Measurements from ENCODE around the gene REXO2. TPM values are rescaled to one million over a fixed set of nuclear protein-coding genes. Genes with fewer than 3 reads are reported as not detected.

REXO2 gene
- total and polyA plus RNA-seq, 8 donors = 67.8 to 245 (median 122) TPM

DNA sequence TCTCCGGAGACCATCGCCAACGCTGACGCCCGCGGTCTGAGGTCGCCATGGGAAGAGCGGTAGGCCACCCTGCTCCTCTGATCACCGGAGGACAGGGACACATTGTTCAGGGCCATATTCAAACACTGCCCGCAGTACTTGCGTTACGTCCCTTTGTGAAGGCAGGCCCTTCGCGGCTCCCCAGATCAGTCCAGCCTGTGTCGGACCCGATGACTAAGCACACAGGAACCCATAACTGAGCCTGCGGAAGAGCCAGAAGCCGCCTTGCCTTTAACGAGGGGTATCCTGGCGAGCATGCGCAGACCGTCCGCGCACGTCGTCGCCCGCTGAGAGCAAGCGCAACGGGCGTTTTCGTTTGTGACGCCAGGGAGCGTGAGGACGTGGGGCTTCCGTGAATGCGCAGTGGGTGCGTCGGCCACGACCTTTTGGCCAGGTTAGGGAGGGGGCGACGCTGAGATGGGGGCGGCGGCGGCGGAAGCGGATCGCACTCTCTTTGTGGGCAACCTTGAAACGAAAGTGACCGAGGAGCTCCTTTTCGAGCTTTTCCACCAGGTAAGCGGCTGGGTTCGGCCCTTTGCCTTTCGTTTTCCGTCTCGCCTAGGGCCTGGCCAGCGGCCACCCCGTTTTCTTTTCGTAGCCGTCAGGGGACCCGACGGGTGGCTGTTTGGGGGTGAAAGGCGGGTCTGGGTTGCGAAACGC is 38.9 kb upstream of the REXO2 start, which contains the start of the genes C11orf71 and RBM7:
Gene C11orf71, minus strand, starts transcription at position 296 of the 699 bp plus-strand sequence. Its CDS starts 180 bp downstream, at position 116.
Gene RBM7, plus strand, starts transcription at position 451 of the 699 bp plus-strand sequence. Its CDS starts 6 bp downstream, at position 457.
- Histone ChIP-seq H3K27me3 (no peaks in the 10 kb centered on the region), H3K9me3 (no peaks in the 10 kb centered on the region), H3K4me3 (peak within 1 kb of the TSS; percentile 56 to 82 (median 68)), H3K4me1 (peaks cover 15 to 66% (median 39%) of the 10 kb centered on the region in 4 donors), H3K36me3 (peaks cover 0 to 8% (median 6%) of the 10 kb centered on the region in 4 donors), H3K27ac (peak within 1 kb of the TSS; percentile 89 to 99 (median 99))
- TF ChIP-seq EP300 (IDR thresholded peaks at IDR 0.05) = no peak
- TF ChIP-seq POLR2A (IDR thresholded peaks at IDR 0.05) = peak in 2 of 4 donors; percentile 93 to 96
- peak; percentile 99 to 100 (median 99) for TF ChIP-seq POLR2AphosphoS5 (IDR thresholded peaks at IDR 0.05)
- TF ChIP-seq, protein P1, sequence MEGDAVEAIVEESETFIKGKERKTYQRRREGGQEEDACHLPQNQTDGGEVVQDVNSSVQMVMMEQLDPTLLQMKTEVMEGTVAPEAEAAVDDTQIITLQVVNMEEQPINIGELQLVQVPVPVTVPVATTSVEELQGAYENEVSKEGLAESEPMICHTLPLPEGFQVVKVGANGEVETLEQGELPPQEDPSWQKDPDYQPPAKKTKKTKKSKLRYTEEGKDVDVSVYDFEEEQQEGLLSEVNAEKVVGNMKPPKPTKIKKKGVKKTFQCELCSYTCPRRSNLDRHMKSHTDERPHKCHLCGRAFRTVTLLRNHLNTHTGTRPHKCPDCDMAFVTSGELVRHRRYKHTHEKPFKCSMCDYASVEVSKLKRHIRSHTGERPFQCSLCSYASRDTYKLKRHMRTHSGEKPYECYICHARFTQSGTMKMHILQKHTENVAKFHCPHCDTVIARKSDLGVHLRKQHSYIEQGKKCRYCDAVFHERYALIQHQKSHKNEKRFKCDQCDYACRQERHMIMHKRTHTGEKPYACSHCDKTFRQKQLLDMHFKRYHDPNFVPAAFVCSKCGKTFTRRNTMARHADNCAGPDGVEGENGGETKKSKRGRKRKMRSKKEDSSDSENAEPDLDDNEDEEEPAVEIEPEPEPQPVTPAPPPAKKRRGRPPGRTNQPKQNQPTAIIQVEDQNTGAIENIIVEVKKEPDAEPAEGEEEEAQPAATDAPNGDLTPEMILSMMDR (IDR thresholded peaks at IDR 0.05) = no peak
- peak; percentile 98 to 99 for DNase-seq
- 0 to 1% (median 0%) methylated on average over 48 to 65 of the region's 65 CpGs for WGBS, 5 donors
- intact Hi-C loops (cut with DNase I; ENCODE audit: low total_unique reads) = no loop called here

DNA sequence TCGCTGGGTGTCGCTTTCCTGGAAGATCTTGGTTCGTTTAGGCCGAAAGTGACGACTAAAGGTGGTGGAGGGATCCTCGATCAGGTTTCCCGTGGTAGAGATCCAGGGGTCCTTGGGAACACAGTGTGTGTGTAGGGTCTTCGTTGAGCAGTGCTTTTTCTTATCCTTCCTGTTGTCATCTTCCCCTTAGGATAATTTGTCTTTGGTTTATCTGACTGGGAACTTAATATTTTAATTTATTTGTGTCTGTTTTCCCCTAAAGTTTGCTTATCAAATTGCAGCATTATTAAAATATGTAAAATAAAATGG is 38.4 kb upstream of the REXO2 start:
- H3K27me3 ChIP-seq = no peaks in the 10 kb centered on the region
- intact Hi-C loops (cut with DNase I; ENCODE audit: low total_unique reads) = no loop called here
- peaks cover 15 to 69% (median 41%) of the 10 kb centered on the region in 4 donors for H3K4me1 ChIP-seq
- H3K9me3 ChIP-seq = no peaks in the 10 kb centered on the region
- peak overlapping the region; percentile 56 to 82 (median 68) for H3K4me3 ChIP-seq
- H3K27ac ChIP-seq = peak overlapping the region; percentile 89 to 99 (median 99)
- TF ChIP-seq, protein P1 (IDR thresholded peaks at IDR 0.05) = no peak
- TF ChIP-seq EP300 (IDR thresholded peaks at IDR 0.05) (no peak), POLR2AphosphoS5 (IDR thresholded peaks at IDR 0.05) (no peak), POLR2A (IDR thresholded peaks at IDR 0.05) (no peak)
- 0 to 1% (median 1%) methylated on average over 8 of the region's 8 CpGs for WGBS, 5 donors
- H3K36me3 ChIP-seq = peaks cover 0 to 13% (median 11%) of the 10 kb centered on the region in 4 donors
- no peak for DNase-seq

DNA sequence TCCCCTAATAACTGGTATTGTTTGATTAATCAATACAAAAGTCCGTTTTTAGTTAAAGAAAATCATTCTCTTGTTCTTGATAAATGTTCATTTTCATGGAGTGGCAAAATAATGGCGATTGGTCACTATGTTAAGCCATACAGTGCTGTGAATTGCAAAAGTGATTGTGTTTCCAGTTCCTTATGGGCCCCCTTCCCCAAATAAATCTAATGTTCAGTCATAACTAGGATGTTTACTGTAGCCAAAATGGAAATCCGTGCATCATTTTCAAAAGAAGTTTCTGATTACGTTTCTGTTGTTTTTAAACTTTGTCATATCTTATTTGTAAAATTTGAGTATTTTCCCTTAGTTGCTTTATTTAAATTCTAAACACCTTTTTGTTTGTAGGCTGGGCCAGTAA is 38.0 kb upstream of the REXO2 start:
- WGBS, 5 donors = 1 to 2% (median 1%) methylated on average over 4 of the region's 4 CpGs
- Histone ChIP-seq H3K36me3 (peaks cover 0 to 18% (median 15%) of the 10 kb centered on the region in 4 donors), H3K27ac (peak overlapping the region in 4 of 5 donors; percentile 97 to 99 (median 99)), H3K9me3 (no peaks in the 10 kb centered on the region), H3K4me3 (peak overlapping the region; percentile 56 to 82 (median 68)), H3K4me1 (peaks cover 15 to 69% (median 41%) of the 10 kb centered on the region in 4 donors), H3K27me3 (no peaks in the 10 kb centered on the region)
- no peak for TF ChIP-seq POLR2A (IDR thresholded peaks at IDR 0.05)
- TF ChIP-seq, protein P1 (IDR thresholded peaks at IDR 0.05) = no peak
- TF ChIP-seq EP300 (IDR thresholded peaks at IDR 0.05) = no peak
- TF ChIP-seq POLR2AphosphoS5 (IDR thresholded peaks at IDR 0.05) = no peak
- intact Hi-C loops (cut with DNase I; ENCODE audit: low total_unique reads) = no loop called here
- peak in 1 of 2 donors; percentile 41 for DNase-seq

DNA sequence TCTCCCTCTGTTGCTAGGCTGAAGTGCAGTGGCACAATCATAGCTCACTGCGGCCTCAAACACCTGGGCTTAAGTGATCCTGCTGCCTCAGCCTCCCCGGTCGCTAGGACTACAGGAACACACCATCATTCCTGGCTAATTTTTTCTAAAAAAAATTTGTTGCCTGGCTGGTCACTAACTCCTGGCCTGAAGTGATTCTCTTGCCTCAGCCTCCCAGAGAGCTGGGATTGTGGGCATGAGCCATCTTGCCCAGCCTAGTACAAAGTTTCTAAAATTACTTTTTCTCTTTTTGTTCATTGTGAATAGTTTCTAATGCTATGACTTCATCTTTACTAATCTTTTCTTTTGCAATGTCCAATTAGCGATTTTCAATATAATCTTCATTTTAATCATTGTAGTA is 26.3 kb upstream of the REXO2 start:
- Histone ChIP-seq H3K27me3 (no peaks in the 10 kb centered on the region), H3K4me1 (no peaks in the 10 kb centered on the region), H3K27ac (no peak overlapping the region), H3K9me3 (no peaks in the 10 kb centered on the region), H3K36me3 (peaks cover 8 to 54% (median 36%) of the 10 kb centered on the region in 4 donors), H3K4me3 (no peak overlapping the region)
- TF ChIP-seq, protein P1 (IDR thresholded peaks at IDR 0.05) = no peak
- TF ChIP-seq POLR2AphosphoS5 (IDR thresholded peaks at IDR 0.05) = no peak
- no peak for TF ChIP-seq EP300 (IDR thresholded peaks at IDR 0.05)
- no peak for TF ChIP-seq POLR2A (IDR thresholded peaks at IDR 0.05)
- DNase-seq = no peak
- WGBS, 5 donors = 85 to 96% (median 93%) methylated on average over 4 of the region's 4 CpGs
- intact Hi-C loops (cut with DNase I; ENCODE audit: low total_unique reads) = no loop called here
